Fibroblast of skin of right quadriceps (primary cell): ENCODE measurements around the gene GRIA3.

Source experiments
- DNase-seq: peaks from one replicate; pipeline ENCODE4 v3.0.0-alpha.2; 2013

GRIA3 gene

DNA sequence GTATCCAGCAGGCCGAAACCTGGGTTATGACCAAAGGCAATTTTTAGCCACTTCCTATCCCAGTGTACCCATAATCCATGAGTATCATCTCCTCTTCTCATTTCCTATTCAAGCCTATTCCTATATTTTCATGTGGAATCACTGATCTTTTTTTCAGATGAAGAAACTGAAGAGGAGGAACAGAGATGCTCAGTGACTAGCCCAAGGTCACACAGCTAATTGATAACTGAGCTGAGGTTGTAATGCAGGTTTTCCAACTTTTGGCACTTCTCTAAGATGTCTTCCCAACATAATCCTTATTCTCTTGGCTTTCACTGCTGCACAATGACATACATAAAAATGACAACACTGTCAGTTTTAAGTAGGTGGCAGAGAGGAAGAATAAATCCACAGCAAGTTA is 15.3 kb downstream of the GRIA3 start:
- no peak for DNase-seq

DNA sequence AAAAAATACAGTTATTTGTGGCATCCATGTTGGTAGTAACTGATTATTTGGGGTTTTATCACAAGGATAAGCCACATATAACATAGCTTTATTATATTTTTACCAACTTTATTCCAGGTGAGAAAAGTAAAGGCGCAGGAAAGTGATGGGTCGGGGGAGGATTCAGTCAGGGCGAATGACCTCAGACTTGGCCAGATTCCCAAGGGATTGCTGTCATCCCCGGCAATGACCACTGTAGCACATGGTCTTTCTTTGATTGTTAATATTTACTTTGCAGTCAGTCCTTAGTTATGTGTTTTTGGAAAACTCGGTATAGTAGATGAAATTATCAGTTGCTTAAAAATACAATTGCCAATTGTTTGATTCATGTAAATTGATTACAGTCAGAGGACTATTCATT is 17.6 kb downstream of the GRIA3 start:
- DNase-seq, result no peak

DNA sequence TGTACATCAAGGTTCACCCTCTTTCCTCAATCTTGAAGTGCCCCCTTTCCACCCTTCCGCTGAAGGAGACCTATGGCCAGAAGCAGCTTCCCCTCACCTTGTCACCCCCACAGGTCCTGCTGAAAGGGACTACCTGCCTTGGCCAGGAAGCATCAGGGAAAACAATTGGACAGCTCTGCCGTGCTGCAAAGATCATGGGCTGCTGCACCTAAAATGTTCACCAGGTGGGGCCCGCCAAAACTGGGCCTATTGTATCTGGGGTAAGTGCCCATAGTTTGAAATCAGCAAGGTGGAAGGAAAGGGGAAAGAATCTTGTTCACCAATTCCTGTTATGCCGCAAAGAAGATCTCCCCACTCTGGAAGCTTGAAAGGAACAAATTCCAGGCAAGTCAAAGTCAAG is 18.4 kb downstream of the GRIA3 start:
- no peak for DNase-seq

DNA sequence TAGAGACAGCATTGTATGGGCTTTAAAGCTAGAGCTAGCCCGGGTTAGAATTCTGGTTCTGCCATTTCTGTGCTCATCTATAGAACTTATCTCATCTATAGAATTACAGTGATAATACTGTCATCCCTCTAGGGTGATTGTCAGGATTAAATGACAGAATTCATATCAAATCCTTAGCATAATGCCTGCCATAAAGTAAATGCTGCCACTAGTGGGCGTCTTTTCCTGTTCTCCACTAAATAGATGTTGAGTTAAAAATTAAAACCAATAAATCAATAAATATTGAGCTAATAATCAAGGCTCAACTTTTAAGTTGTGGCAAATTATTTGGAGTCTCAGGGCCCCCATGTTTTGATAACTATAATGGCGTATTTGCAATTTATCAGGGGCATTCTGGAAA is 19.7 kb downstream of the GRIA3 start:
- DNase-seq, result no peak

DNA sequence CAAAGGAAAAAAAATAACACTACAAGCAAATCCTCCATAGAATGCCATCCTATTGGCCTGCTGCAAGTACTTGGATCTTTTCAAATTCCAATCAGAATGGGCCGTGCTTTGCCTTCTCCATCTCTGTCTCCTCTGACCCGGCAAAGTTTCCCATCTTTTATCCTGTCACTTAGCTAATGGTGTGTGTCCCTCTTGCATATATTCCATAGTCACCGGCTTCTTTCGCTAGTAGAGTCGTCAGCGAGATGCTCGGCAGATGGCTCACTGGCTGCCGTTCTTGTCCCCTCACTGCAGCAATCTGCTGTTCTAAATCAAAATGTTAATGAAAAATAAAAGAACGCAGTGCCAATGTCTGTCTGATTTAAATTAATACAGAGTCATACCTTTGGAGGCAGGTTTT is 22.1 kb downstream of the GRIA3 start:
- DNase-seq, result no peak

DNA sequence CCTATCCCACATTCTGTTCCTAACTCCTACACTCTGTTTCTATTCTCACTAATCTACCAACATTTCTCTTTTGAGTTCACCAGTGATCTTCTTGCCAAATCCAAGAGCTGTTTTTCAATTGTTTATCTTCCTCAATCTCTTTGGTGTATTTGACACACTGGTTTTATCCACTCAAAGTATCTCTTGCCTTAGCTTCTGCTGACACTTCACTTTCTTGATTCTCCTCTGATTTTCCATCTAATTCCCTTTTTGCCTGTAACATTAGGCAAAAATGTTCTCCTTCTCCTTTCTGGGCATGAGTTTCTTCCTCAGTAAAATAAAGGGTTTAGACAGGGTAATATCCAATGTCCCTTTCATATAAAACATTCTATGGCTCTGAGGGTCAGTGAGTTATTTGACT is 26.2 kb downstream of the GRIA3 start:
- DNase-seq, result no peak

DNA sequence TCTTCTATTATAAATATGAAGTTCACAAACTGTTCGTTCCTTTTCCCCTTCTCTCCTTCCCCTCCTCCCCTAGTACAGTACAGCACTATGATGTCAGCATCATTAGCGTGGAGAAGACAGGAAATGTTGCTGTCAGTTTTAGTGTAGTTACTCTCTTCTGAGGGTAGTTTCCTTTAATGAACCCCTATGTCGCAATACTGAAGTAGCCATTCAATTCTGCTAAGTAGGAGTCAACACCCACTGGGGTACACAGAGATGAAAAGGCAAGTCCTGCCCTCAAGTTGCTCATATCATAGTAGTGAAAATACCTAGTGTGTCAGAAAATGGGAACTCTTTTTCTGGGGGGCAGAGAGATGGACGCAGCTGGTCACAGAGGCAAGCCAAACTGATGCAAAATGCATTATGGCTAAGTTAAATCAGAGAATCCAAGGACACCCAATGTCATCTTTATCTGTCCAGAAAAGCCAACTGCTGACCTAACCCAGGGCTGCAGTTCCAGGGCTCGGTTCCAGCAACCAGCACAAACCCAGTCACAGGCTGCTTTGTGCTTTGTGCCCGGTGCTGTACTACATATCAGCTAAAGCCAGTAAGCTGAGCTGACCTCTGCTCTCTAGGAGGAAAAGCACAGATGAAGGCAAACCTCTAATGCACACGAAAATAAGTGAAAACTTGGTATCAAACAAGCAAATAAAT is 31.5 kb downstream of the GRIA3 start:
- DNase-seq, result peak; percentile 5

DNA sequence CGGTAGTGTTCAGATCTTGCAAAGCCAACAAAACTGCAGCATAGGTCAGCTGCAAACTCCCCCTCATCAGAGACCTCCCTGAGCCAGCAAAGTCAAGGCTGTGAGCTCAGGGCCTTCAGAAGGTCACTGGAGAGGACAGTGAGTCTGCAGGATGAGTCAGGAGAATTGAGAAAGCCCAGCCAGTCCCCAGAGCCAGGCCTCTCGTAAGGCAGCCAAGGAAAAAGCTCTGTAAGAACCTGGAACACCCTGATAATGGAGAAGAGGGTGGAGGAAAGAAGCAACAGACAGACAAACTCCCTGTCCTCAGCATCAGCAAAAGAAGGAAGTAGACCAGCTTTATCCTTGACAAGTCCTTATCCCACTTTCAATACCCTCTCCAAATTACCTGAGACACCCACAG is 33.0 kb downstream of the GRIA3 start:
- peak; percentile 10 for DNase-seq

DNA sequence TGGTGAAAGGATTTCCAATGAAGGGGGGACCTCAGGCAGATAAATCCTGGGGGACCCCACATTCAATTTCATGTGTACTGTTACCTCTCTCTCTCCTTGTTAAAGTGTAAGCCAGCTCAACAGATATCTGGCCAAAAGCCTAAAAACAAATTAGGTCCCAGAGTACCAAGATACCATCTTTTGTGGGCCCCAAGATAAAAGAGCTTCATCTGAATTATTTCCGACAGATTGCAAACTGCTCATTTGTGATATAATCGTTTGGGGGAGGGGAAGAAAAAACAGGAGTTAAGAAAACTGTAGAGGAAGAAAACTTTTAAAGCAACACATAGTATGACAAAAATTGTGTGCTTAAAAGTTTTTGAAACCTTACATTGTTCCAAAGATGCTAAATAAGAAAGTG is 33.6 kb downstream of the GRIA3 start:
- no peak for DNase-seq

DNA sequence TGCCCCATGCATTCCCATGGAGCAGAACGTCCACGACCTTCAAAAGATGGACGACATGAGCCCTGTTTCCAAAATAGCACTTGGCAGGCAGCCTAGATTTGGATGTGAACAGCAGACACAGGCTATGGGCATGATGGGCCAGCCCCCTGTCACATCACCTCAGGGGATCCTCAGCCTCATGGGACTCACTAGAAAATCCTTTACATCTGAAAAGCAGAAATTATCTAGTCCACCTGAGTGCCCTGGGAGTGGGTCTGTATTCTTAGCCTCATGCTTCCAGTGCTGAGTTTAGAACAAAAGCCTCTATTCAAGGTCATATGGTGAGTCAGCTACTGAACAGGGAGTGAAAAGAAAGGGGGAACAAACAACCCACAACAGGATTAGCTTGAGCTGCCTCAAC is 35.8 kb downstream of the GRIA3 start:
- no peak for DNase-seq

DNA sequence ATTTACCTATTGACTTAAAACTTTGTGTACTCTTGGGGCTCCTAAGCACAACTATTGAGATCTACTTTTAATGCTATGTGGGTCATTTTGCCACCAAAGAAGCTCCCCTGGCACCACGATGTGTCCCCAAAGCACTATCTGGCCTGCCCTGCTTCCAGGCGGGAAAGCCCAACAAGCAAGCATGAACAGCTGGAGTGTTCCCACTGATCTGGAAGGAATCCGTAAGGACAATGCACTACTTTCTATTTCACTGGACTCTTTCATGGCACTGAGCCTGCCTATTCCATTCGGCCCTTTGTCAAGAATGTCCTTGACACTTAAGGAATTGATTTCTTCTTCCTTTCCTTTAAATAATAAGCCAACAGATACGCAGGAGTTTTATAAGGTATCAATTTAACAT is 38.8 kb downstream of the GRIA3 start:
- no peak for DNase-seq

DNA sequence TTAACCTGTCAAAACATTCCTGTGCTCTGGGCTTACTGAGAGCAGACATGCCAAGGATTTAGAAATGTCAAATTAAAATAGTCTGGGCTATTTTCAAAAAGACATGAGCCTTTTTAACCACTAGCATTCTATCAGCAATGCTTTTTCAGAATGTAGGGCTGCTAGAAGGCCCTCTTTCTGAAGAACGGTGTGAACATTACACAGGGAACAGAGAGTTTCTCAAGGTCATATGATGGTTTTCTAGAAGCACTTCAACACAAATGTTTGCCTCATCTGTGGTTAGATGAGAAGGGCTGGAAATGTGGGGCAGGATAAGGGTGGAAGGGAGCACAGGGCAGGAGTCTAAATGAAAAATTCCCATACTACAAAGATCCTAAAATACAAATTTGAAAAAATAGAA is 39.3 kb downstream of the GRIA3 start:
- no peak for DNase-seq

DNA sequence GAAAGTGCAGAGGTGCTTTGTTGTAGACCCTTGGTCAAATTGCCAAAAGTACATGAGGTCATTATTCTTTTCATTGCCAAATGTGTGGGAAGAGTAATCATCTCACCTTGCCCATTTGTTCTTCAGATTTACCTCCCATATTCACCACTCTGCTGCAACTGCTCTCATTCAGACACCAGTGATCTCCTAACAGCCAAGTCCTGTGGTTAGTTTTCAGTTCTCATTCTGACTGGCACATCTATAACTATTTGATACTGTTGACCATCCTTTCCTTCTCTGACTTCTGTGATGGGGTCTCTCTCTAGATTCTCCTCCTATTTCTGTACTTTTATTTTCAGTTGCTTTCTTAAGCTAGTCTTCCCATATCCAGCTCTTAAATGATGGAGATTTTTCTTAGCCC is 39.8 kb downstream of the GRIA3 start:
- DNase-seq, result no peak

DNA sequence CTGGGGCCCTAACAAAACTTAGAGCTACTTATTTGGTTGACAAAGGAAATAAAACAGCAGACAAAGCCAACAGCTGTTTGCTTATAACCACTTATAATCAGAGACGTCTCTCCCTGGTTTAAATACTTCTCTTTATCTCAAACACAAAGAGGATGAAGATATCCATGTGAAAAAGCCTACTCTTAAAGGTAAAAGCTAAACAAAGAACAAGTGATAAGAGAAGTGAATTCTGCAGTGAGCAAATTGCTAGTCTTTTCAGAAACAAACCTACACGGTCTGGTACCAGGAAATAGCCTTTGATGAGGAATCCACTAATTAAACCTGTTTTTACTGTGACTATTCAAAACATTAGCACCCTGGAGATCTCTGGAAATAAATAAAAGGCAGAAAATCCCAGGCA is 46.7 kb downstream of the GRIA3 start:
- no peak for DNase-seq

DNA sequence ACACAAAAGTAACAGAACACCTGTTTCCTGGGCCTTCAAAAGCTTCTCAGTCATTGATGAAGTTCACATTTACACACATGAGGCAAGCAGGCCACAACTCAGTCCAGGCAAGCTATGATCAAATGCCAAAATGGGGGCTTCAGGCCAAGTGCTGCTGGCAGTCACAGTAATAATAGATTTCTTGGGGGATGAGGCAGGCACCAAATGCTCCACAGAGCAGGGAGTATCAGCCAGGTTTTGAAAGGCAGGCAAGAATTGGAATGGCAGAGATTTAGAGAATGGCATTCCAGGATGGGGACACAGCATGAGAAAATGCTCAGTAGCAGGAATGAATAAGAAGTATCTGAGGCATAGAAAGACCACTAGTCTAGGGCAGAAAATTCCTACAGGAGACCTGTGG is 52.8 kb downstream of the GRIA3 start:
- DNase-seq, result no peak

DNA sequence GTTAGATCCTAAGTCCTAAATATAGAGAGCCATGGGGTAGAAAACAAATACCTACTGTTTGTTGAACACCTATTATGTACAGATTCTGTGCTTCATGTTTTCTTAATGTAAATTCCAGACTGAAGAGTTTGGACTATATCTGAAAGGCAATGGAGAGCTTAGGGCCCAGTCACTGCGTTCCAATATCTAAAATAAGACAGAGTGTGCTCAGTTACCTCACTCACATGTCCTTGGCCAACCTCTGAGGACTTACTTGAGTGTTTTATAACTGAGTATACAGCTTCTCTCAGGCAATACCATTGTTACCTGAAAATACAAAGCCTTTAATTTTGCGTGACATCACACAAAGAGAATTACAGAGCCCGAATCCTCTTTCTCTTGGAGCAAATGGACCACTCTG is 53.2 kb downstream of the GRIA3 start:
- no peak for DNase-seq

DNA sequence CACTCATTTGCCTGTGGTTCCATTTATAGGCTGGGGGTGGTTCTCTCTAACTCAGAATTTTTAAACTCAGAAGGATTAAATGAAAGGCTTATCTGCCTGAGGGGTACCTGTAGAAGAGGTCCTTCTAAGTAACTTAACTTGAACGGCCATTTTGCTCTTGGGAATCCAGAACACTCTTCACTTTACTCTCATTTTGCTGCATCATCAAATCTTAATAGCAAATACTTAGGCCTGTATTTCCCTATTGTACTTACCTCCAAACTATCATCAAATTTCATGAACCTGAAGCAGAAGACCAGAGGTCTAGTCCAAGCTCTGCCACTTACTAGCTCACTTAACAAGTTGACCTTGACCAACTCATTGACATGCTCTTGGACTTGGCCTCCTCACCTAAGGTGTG is 70.4 kb downstream of the GRIA3 start:
- no peak for DNase-seq

DNA sequence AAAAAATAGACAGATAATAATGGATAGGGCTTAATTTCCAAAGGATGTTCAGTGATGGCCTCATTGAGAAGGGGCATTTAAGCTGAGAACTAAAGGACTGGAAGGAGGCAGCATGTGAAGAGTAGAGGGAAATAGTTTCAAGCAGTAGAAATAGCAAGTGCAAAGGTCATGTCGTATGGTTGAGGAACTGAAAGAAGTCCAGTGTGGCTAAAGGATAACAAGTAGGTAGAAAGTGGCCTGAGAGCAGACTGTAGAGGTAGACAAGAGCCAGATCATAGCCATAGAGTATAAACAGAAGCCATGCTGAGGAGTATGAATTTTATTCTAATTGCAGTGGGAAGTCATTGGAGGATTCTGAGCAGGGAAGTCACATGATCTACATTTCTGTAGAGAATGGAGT is 72.3 kb downstream of the GRIA3 start:
- DNase-seq, result no peak

DNA sequence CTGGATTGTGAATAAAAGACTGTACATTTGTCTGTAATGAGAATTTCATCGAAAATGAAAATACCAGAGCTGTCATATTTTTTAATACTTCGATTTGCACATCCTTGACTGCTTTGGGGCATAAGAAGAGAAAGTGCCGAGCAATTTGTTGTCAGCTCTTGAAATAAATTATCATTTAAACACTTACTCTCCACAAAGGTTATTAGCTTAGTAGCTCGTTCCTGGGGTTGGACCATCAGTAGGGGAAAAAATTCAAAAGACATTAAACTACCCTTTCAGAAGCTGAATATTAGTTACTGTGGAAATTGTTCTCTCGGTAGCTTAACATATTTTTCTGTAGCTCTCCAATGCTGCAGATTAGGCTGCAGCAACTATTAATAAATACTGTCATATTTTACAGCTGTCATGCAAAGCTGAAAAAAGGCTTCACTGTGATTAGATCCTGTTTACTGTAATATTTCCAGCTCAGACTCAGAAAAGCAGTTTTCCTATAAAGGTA is 76.9 kb downstream of the GRIA3 start:
- no peak for DNase-seq

DNA sequence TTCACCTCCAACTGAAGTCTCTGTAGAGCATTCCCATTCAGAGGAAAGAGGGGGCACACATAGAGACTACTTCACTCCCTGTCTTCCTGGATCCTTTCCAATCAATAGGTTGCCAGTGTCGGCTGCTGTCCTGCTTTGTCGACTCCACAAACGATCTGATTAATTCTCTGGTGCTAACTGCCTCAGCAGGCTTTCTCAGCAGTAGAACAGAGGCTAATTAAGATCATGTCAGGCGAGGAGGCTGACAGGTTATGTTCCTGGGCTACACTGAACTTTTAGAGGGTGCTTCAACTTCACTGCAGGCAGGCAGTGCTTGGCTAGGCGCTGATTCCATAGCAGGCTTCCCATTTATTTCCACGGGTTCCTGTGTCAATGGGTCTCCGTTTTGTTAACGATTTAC is 79.2 kb downstream of the GRIA3 start:
- DNase-seq, result no peak

DNA sequence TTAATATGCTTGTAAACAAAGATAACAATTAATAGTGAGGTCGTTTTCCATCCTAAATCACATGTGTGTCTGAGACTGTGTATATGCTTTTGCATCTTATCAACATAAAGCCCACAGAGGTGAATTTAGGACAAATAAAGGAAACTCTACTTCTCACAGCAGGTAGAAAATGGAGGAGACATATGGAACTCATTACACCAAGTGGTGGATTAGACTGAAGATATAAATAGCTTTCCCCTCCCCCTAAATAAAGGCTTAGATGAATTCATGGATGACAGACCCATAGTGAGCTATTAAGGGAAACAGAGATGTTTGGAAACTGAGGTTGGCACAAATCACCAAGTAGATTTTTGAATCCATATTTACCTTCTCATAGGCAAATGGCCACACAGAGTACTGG is 79.7 kb downstream of the GRIA3 start:
- peak; percentile 35 for DNase-seq

DNA sequence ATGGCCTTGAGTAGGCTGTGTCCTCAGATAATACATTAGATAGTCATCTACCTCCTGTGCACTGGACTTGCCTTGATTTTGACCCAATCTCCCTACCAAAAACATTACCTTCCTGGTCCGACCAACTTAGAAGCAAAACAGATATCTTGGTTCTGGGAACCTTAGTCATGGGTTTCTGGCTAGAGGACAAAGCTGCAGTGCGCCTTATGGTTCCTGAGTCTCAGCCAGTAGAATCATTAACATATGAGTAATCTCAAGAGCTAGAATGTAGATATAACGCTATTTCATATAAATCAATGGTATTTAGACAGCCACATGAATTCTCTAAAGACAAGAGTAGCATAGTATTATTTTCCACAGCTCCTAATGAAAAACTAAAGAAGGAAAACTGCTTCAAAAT is 83.1 kb downstream of the GRIA3 start:
- peak; percentile 69 for DNase-seq

DNA sequence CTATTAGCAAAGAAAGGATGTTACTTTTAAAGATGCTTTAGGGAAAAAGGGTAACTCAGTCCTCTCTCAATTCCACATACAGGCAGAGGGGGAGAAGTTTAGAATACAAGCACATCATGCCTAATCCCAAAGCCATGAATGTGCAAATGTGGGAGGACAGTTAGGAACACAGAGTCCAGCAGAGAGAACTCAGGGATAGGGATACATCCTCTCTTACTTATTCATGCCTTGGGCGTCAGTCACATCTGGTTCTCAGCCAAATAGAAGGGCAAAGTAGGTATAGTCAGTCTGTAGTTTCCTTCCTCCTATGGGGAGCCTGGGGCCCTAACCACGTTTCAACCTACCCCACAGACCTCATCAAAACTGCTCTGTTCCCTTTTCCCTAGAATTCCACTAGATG is 87.8 kb downstream of the GRIA3 start:
- no peak for DNase-seq

DNA sequence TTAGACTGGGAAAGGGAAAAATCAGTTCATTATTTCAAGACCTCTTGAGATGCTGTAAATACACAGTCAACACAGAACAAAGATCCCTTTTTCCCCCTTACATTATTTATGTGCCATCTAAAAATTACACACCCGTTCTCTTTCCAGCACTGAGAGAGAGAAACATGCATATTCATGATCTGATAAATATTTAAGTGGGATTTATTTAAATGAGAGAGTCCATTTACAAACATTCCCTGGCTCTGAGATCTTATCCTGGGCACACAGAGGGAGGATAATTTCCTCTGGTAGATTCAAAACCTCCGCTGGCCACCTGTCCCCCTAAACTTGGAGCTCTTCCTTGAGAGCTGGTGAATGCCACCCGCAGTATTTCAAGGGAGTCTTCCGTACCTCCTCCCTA is 88.6 kb downstream of the GRIA3 start:
- DNase-seq, result no peak

DNA sequence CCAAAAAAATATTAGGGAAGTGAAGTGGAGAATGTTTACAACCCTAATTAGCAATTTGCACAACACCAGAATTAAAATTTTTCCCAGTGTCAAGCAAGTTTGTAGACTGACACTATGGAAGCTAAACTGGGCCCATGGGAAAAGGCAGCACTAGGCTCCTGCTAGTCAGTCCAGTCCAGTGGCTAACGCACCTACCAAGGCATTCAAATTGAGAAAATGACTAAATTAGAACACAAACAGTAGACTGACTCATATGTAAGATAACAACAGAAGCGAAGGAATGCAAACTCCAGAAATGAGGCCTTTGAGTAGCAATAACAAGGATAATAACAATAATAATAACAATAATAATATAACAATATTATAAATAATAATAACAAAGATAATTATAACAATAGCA is 90.7 kb downstream of the GRIA3 start:
- DNase-seq, result no peak

DNA sequence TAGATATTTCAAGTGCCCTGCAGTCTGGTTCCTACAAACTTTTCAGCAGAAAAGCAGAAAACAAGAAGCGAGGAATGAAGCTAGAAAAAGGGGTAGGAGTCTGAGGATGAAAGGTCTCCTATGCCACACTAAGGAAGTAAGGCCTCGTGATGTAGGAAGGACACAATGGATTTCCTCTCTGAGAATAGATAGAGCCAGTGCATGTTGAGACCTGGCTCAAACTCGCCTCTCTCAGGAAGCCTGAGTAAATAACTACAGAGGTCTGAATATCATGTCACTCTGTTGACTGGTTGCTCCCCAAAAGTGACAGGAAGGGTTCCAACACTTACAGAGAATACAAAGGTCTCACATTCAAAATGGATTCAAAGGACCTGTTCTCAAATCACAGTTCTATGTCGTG is 93.3 kb downstream of the GRIA3 start:
- no peak for DNase-seq
